ENCODE results near the gene ZNF219.

ZNF219 gene

GRCh38 chr14:21092273-21093011, 6.0 kb downstream of the ZNF219 start:
- no peaks in the 10 kb centered on the region for H3K9me3 Mint-ChIP-seq
- peak overlapping the region; percentile 52 to 66 (median 63) for H3K27ac Mint-ChIP-seq
- peak; percentile 100 for TF ChIP-seq CTCF (IDR thresholded peaks at IDR 0.05; ENCODE audit: unreplicated experiment in 3 of 3)
- no peak overlapping the region for H3K4me3 Mint-ChIP-seq
- H3K27me3 Mint-ChIP-seq (ENCODE audit: low read depth), result no peaks in the 10 kb centered on the region
- peaks cover 40% of the 10 kb centered on the region for H3K36me3 Mint-ChIP-seq (ENCODE audit: low read depth)
- peaks cover 57% of the 10 kb centered on the region for H3K4me1 Mint-ChIP-seq

- Mint-ChIP-seq H3K4me1 (peaks cover 51% of the 10 kb centered on the region), H3K4me3 (peak overlapping the region in 1 of 3 experiments; percentile 11), H3K9me3 (no peaks in the 10 kb centered on the region), H3K36me3 (ENCODE audit: low read depth) (peaks cover 44% of the 10 kb centered on the region), H3K27me3 (ENCODE audit: low read depth) (no peaks in the 10 kb centered on the region), H3K27ac (peak overlapping the region; percentile 63 to 76 (median 63))
- TF ChIP-seq CTCF (IDR thresholded peaks at IDR 0.05; ENCODE audit: unreplicated experiment in 3 of 3), result no peak
Observed at GRCh38 chr14:21091821-21092272, 6.6 kb downstream of the ZNF219 start.

GRCh38 chr14:21090940-21091663, 7.4 kb downstream of the ZNF219 start:
- H3K4me3 Mint-ChIP-seq, result no peak overlapping the region
- no peaks in the 10 kb centered on the region for H3K27me3 Mint-ChIP-seq (ENCODE audit: low read depth)
- H3K27ac Mint-ChIP-seq, result peak overlapping the region; percentile 63 to 76 (median 63)
- peaks cover 49% of the 10 kb centered on the region for H3K4me1 Mint-ChIP-seq
- TF ChIP-seq CTCF (IDR thresholded peaks at IDR 0.05; ENCODE audit: unreplicated experiment in 3 of 3), result no peak
- H3K9me3 Mint-ChIP-seq, result no peaks in the 10 kb centered on the region
- peaks cover 52% of the 10 kb centered on the region for H3K36me3 Mint-ChIP-seq (ENCODE audit: low read depth)

GRCh38 chr14:21090194-21090939, 8.1 kb downstream of the ZNF219 start:
- Mint-ChIP-seq H3K4me3 (no peak overlapping the region), H3K27me3 (ENCODE audit: low read depth) (no peaks in the 10 kb centered on the region), H3K4me1 (peaks cover 41% of the 10 kb centered on the region), H3K27ac (peak overlapping the region in 1 of 3 experiments; percentile 55), H3K9me3 (no peaks in the 10 kb centered on the region), H3K36me3 (ENCODE audit: low read depth) (peaks cover 58% of the 10 kb centered on the region)
- TF ChIP-seq CTCF (IDR thresholded peaks at IDR 0.05; ENCODE audit: unreplicated experiment in 3 of 3), result peak; percentile 52 to 55 (median 54)

- H3K4me1 Mint-ChIP-seq, result peaks cover 36% of the 10 kb centered on the region
- no peak overlapping the region for H3K27ac Mint-ChIP-seq
- H3K9me3 Mint-ChIP-seq, result no peaks in the 10 kb centered on the region
Observed at GRCh38 chr14:21089877-21090193, 8.6 kb downstream of the ZNF219 start.

More at GRCh38 chr14:21089877-21090193, 8.6 kb downstream of the ZNF219 start:
- no peak for TF ChIP-seq CTCF (IDR thresholded peaks at IDR 0.05; ENCODE audit: unreplicated experiment in 3 of 3)
- H3K4me3 Mint-ChIP-seq, result no peak overlapping the region
- H3K36me3 Mint-ChIP-seq (ENCODE audit: low read depth), result peaks cover 62% of the 10 kb centered on the region
- no peaks in the 10 kb centered on the region for H3K27me3 Mint-ChIP-seq (ENCODE audit: low read depth)
